ENCODE data around the gene TAPT1. TPM values are rescaled to one million over a fixed set of nuclear protein-coding genes. Genes with fewer than 3 reads are reported as not detected.

Gene TAPT1
- total RNA-seq, 1 donor from 2014 or later: 35.0 TPM

- Mint-ChIP-seq H3K9me3 (peaks cover 13% of the 10 kb centered on the region), H3K27me3 (peaks cover 14% of the 10 kb centered on the region), H3K4me1 (no peaks in the 10 kb centered on the region), H3K4me3 (no peak overlapping the region), H3K36me3 (ENCODE audit: low read depth) (no peaks in the 10 kb centered on the region), H3K27ac (no peak overlapping the region)
- intact Hi-C loops (cut with micrococcal nuclease): no loop called here
- TF ChIP-seq, protein P1, sequence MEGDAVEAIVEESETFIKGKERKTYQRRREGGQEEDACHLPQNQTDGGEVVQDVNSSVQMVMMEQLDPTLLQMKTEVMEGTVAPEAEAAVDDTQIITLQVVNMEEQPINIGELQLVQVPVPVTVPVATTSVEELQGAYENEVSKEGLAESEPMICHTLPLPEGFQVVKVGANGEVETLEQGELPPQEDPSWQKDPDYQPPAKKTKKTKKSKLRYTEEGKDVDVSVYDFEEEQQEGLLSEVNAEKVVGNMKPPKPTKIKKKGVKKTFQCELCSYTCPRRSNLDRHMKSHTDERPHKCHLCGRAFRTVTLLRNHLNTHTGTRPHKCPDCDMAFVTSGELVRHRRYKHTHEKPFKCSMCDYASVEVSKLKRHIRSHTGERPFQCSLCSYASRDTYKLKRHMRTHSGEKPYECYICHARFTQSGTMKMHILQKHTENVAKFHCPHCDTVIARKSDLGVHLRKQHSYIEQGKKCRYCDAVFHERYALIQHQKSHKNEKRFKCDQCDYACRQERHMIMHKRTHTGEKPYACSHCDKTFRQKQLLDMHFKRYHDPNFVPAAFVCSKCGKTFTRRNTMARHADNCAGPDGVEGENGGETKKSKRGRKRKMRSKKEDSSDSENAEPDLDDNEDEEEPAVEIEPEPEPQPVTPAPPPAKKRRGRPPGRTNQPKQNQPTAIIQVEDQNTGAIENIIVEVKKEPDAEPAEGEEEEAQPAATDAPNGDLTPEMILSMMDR (IDR thresholded peaks at IDR 0.05): no peak
- POLR2A ChIA-PET: no interaction called here
- CTCF ChIA-PET: no interaction called here
- DNase-seq (no peak), ATAC-seq (ENCODE audit: low read depth) (no peak)
Observed at GRCh38 chr4:16142598-16143310, 83.5 kb downstream of the TAPT1 start.

DNA sequence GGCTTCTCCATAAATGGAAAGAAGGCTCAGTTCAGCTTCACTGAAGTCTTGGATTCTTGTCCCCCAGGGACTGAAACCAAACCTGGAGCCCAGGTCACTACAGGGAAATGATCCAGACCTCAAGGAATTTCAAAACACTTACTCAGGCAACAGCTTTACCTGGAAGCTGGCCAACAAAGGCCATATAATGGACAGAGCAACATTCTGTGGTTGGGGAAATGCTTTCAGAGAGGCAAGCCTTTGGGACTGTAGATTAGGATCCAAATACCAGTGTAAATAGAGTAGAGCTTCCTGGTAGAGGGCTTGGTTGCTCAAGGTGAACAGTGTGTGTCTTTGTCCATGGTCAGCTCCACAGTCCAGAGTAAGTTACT lies 85.4 kb downstream of the TAPT1 start:
- TF ChIP-seq, protein P1 (IDR thresholded peaks at IDR 0.05): no peak
- peaks cover 12% of the 10 kb centered on the region for H3K9me3 Mint-ChIP-seq

GRCh38 chr4:16140231-16140878 lies 85.9 kb downstream of the TAPT1 start:
- H3K27me3 Mint-ChIP-seq: peaks cover 21% of the 10 kb centered on the region
- CTCF ChIA-PET: no interaction called here
- POLR2A ChIA-PET: no interaction called here
- TF ChIP-seq, protein P1 (IDR thresholded peaks at IDR 0.05): no peak
- H3K4me1 Mint-ChIP-seq: no peaks in the 10 kb centered on the region
- H3K27ac Mint-ChIP-seq: no peak overlapping the region
- intact Hi-C loops (cut with micrococcal nuclease): no loop called here
- H3K9me3 Mint-ChIP-seq: peaks cover 10% of the 10 kb centered on the region
- H3K4me3 Mint-ChIP-seq: no peak overlapping the region
- ATAC-seq (ENCODE audit: low read depth) (no peak), DNase-seq (no peak)
- H3K36me3 Mint-ChIP-seq (ENCODE audit: low read depth): no peaks in the 10 kb centered on the region

More for the DNA sequence above, 85.4 kb downstream of the TAPT1 start:
- H3K36me3 Mint-ChIP-seq (ENCODE audit: low read depth): no peaks in the 10 kb centered on the region
- ChIA-PET CTCF (no interaction called here), POLR2A (no interaction called here)
- ATAC-seq (ENCODE audit: low read depth) (no peak), DNase-seq (no peak)
- intact Hi-C loops (cut with micrococcal nuclease): no loop called here
- H3K4me1 Mint-ChIP-seq: no peaks in the 10 kb centered on the region
- no peak overlapping the region for H3K27ac Mint-ChIP-seq
- peaks cover 21% of the 10 kb centered on the region for H3K27me3 Mint-ChIP-seq
- H3K4me3 Mint-ChIP-seq: no peak overlapping the region

GRCh38 chr4:16139066-16139945 lies 87.0 kb downstream of the TAPT1 start:
- Mint-ChIP-seq H3K9me3 (peaks cover 7% of the 10 kb centered on the region), H3K4me1 (no peaks in the 10 kb centered on the region)

More at GRCh38 chr4:16139066-16139945, 87.0 kb downstream of the TAPT1 start:
- H3K4me3 Mint-ChIP-seq: no peak overlapping the region
- ATAC-seq (ENCODE audit: low read depth): no peak
- ChIA-PET CTCF (no interaction called here), POLR2A (no interaction called here)
- peaks cover 25% of the 10 kb centered on the region for H3K27me3 Mint-ChIP-seq
- intact Hi-C loops (cut with micrococcal nuclease): no loop called here
- no peak for DNase-seq
- TF ChIP-seq, protein P1 (IDR thresholded peaks at IDR 0.05): no peak
- H3K27ac Mint-ChIP-seq: no peak overlapping the region
- no peaks in the 10 kb centered on the region for H3K36me3 Mint-ChIP-seq (ENCODE audit: low read depth)
